ENCODE results near the gene ENTPD5.

The ENTPD5 gene, protein sequence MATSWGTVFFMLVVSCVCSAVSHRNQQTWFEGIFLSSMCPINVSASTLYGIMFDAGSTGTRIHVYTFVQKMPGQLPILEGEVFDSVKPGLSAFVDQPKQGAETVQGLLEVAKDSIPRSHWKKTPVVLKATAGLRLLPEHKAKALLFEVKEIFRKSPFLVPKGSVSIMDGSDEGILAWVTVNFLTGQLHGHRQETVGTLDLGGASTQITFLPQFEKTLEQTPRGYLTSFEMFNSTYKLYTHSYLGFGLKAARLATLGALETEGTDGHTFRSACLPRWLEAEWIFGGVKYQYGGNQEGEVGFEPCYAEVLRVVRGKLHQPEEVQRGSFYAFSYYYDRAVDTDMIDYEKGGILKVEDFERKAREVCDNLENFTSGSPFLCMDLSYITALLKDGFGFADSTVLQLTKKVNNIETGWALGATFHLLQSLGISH

DNA sequence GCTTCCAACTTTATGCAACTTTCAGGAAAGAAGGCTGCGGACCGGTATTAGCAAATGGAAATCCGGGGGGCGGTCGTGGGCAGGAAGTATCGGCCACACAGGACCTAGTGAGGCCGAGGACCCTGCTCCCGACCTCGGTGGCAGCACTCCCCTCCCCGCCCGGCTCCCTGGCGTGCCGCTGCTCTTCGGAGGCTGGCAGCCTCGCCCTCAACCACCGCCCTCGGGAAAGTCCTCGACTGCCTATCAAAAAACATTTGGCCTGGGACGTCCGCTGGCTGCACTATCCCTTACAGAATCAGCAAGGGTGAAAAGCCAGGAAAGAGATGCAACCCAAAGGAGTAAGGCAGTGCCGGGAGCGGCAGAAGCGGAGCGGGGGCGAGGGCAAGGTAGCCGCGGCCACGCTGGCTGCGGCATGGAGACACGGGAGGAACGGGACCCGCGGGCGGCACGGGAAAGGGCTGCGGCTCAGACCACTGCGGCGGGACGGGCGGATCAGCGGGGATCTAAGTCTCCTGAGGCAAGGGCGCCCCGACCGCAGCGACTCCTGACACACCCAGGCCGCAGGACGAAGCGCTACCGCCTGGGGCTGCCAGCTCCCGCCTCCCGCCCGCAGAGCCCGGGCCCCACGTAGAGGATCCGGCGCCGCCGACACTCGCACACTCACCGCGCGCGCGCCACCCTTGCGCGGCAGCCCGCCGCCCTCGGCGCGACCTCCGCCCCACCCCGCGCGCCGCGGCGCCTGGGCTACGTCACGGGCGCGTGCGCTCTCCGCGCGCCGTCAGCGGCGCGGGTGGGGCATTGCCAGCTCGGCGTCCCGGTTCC, at the start of gene ENTPD5, which contains the start of gene BBOF1:
ENTPD5 (minus strand) TSS at position 703 of the 822 bp plus-strand sequence. CDS start 31,186 bp downstream, outside the sequence.
BBOF1 (plus strand) TSS at position 764 of the 822 bp plus-strand sequence. CDS start 130 bp downstream, outside the sequence.
- Histone ChIP-seq H3K9ac (ENCODE audit: low read length) (peak within 1 kb of the TSS; percentile 92), H3K36me3 (ENCODE audit: control insufficient read depth, insufficient read depth, low read length) (peaks cover 2% of the 10 kb centered on the region), H3K4me1 (ENCODE audit: control insufficient read depth, insufficient read depth, low read length) (no peaks in the 10 kb centered on the region), H3K27me3 (ENCODE audit: control insufficient read depth, insufficient read depth, low read length) (no peaks in the 10 kb centered on the region), H3K27ac (ENCODE audit: low read depth, low read length) (peak within 1 kb of the TSS; percentile 95), H3K4me3 (ENCODE audit: low read length) (peak within 1 kb of the TSS; percentile 92)

DNA sequence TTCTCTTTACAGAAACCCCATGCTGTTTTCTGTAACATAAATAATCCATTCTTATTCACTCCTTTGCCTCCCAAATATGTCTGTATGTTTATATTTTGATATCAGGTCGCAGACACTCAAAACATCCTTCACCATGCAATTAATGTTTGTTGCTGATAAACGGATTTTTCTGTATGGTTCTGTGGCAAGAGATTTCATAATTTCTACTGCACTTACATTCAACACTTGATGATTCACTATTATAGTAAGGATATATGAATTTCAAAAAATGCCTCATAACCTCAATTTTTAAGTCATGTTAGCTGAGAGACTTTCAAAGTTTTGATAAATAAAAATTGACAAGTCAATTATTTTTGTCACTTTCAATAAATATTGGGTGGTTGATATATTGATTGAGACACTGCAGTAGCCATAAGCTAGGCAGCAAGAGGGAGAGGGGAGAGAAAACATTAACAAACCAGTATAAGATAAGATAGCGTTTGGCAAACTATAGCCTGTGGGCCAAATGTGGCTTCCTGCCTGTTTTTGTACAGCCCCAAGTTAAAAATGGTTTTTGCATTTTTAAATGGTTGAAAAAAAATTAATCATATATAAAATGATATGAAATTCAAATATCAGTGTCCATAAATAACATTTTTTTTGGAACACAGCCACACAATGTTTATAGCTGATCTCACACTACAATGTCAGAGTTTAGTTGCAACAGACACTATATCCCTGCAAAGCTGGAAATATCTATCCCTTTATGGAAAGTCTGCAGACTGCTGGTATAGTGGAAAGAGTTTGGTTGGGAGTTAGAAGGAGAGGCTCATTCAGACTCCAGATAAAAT, 46.9 kb upstream of the ENTPD5 start:
- Histone ChIP-seq H3K36me3 (ENCODE audit: control insufficient read depth, insufficient read depth, low read length) (peaks cover 15% of the 10 kb centered on the region), H3K27me3 (ENCODE audit: control insufficient read depth, insufficient read depth, low read length) (no peaks in the 10 kb centered on the region), H3K4me1 (ENCODE audit: control insufficient read depth, insufficient read depth, low read length) (no peaks in the 10 kb centered on the region), H3K27ac (ENCODE audit: low read depth, low read length) (no peak overlapping the region), H3K9ac (ENCODE audit: low read length) (no peak overlapping the region), H3K4me3 (ENCODE audit: low read length) (no peak overlapping the region)

DNA sequence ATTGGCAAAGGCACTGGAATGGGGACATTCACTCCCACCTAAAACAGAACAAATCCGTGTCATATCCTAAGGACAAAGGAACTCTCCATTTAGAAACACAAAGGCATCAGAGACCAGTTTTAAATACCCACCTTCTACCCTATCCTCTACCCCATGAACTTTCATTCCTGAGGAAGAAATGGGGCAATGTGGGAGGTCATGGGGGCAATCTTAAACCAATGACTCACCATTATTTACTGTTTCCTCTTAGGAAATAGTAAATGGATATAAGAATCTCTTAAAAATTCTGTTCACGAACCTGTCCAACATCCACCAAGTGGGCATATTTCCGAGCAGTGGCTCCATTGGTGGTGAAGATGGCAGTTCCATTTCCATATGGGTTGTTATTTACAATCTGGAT, 45.8 kb upstream of the ENTPD5 start:
- H3K4me3 ChIP-seq (ENCODE audit: low read length), result no peak overlapping the region
- H3K27ac ChIP-seq (ENCODE audit: low read depth, low read length), result no peak overlapping the region
- H3K9ac ChIP-seq (ENCODE audit: low read length), result no peak overlapping the region
- no peaks in the 10 kb centered on the region for H3K4me1 ChIP-seq (ENCODE audit: control insufficient read depth, insufficient read depth, low read length)
- no peaks in the 10 kb centered on the region for H3K27me3 ChIP-seq (ENCODE audit: control insufficient read depth, insufficient read depth, low read length)
- H3K36me3 ChIP-seq (ENCODE audit: control insufficient read depth, insufficient read depth, low read length), result peaks cover 14% of the 10 kb centered on the region

DNA sequence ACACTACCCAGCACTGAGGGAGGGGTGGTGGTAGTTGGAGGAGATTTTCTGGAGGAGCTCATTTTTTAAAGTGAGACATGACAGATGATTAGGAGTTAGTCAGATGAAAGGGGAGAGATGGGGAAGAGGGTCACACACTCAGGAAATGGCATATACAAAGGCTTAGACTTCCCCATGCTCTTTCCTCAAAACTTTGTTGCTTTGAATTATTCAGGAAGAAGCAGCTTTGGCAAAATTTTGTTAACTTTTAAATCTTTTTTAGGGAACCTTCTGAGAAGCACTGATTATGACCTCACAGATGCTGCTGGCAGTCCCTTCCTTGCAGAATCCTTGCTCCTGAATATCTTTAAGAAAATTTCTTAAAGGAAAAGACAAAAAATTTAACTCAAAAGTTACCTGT, 45.3 kb upstream of the ENTPD5 start:
- H3K9ac ChIP-seq (ENCODE audit: low read length), result no peak overlapping the region
- H3K4me3 ChIP-seq (ENCODE audit: low read length), result no peak overlapping the region
- peaks cover 14% of the 10 kb centered on the region for H3K36me3 ChIP-seq (ENCODE audit: control insufficient read depth, insufficient read depth, low read length)
- no peak overlapping the region for H3K27ac ChIP-seq (ENCODE audit: low read depth, low read length)
- no peaks in the 10 kb centered on the region for H3K4me1 ChIP-seq (ENCODE audit: control insufficient read depth, insufficient read depth, low read length)
- no peaks in the 10 kb centered on the region for H3K27me3 ChIP-seq (ENCODE audit: control insufficient read depth, insufficient read depth, low read length)

DNA sequence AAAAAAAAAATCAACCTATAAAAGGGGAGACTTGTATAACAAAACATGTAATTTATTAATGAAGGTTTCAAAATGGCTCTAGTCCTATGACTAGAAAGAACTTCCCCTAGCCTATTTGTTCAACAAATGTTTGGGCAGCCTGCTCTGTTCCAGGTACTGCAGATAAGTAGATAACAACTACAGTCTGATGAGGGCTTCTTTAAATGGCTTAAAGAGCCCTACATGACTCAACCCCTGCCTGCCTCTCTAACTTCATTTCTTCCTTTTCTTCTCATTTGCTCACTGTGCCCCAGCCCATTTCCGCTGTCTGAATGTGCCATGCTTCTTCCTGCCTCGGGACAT, 43.7 kb upstream of the ENTPD5 start:
- Histone ChIP-seq H3K4me1 (ENCODE audit: control insufficient read depth, insufficient read depth, low read length) (no peaks in the 10 kb centered on the region), H3K4me3 (ENCODE audit: low read length) (no peak overlapping the region), H3K27me3 (ENCODE audit: control insufficient read depth, insufficient read depth, low read length) (no peaks in the 10 kb centered on the region), H3K9ac (ENCODE audit: low read length) (no peak overlapping the region), H3K36me3 (ENCODE audit: control insufficient read depth, insufficient read depth, low read length) (peaks cover 14% of the 10 kb centered on the region), H3K27ac (ENCODE audit: low read depth, low read length) (no peak overlapping the region)

DNA sequence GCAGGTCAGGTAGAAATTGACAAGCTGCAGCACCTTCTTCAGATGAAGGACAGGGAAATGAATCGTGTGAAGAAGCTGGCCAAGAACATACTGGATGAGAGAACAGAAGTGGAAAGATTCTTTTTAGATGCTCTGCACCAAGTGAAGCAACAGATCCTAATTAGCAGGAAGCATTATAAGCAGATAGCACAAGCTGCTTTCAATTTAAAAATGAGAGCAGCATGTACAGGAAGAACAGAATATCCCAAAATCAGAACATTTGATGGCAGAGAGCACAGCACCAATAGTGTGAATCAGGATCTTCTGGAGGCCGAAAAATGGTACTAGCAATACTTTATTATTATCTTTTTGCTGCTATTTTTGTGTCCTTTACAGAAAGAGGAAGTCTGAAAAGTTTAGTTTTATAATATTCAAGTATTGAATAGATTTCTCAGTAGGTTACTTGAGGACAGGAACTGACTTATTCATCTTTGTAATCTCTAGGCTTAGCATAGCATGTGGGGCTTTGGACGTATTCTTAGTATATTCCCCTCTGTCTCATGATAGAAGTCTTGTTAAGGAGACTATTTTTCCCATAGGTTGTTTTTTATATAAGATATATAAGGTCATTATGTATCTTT, 30.9 kb upstream of the ENTPD5 start:
- Histone ChIP-seq H3K4me3 (ENCODE audit: low read length) (no peak overlapping the region), H3K9ac (ENCODE audit: low read length) (no peak overlapping the region), H3K4me1 (ENCODE audit: control insufficient read depth, insufficient read depth, low read length) (no peaks in the 10 kb centered on the region), H3K27ac (ENCODE audit: low read depth, low read length) (no peak overlapping the region), H3K36me3 (ENCODE audit: control insufficient read depth, insufficient read depth, low read length) (no peaks in the 10 kb centered on the region), H3K27me3 (ENCODE audit: control insufficient read depth, insufficient read depth, low read length) (no peaks in the 10 kb centered on the region)

DNA sequence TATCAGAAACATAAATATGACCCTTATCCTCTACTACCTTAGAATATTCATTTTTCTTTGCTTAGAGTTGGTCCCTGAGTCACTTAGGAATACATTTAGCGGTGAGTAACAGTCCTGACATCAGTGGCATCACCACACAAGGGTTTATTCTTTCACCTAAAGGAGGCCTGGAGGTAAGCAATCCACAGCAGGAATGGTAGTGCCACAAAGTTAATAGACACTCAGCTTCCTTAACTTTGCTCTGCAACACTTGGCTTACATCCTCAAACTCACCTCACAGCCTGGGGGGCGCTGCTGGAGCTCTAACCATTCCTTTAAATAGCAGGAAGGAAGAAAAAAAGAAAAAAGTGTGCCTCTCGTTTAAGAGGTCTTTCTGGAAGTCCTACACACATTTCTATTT, 29.2 kb upstream of the ENTPD5 start:
- H3K4me3 ChIP-seq (ENCODE audit: low read length), result no peak overlapping the region
- no peak overlapping the region for H3K9ac ChIP-seq (ENCODE audit: low read length)
- no peaks in the 10 kb centered on the region for H3K36me3 ChIP-seq (ENCODE audit: control insufficient read depth, insufficient read depth, low read length)
- no peak overlapping the region for H3K27ac ChIP-seq (ENCODE audit: low read depth, low read length)
- no peaks in the 10 kb centered on the region for H3K27me3 ChIP-seq (ENCODE audit: control insufficient read depth, insufficient read depth, low read length)
- no peaks in the 10 kb centered on the region for H3K4me1 ChIP-seq (ENCODE audit: control insufficient read depth, insufficient read depth, low read length)

DNA sequence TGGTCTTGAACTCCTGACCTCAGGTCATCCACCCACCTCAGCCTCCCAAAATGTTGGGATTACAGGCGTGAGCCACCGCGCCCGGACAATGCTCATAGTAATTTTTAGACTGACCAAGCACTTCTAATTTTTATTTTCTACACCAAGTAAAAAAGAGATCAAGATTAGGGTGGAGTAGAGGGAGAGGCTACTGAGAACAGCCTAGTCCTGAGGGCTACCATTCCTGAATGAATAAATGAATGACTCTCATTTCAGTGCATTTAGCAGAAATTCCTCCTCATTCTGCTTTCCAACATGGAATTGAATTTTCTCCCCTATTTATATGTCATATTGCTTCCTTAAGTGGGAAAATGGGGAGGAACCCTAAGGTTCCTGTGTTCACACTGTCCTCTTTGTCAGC, 26.4 kb upstream of the ENTPD5 start:
- H3K4me1 ChIP-seq (ENCODE audit: control insufficient read depth, insufficient read depth, low read length), result no peaks in the 10 kb centered on the region
- no peak overlapping the region for H3K27ac ChIP-seq (ENCODE audit: low read depth, low read length)
- no peak overlapping the region for H3K9ac ChIP-seq (ENCODE audit: low read length)
- H3K4me3 ChIP-seq (ENCODE audit: low read length), result no peak overlapping the region
- no peaks in the 10 kb centered on the region for H3K27me3 ChIP-seq (ENCODE audit: control insufficient read depth, insufficient read depth, low read length)
- H3K36me3 ChIP-seq (ENCODE audit: control insufficient read depth, insufficient read depth, low read length), result peaks cover 2% of the 10 kb centered on the region

DNA sequence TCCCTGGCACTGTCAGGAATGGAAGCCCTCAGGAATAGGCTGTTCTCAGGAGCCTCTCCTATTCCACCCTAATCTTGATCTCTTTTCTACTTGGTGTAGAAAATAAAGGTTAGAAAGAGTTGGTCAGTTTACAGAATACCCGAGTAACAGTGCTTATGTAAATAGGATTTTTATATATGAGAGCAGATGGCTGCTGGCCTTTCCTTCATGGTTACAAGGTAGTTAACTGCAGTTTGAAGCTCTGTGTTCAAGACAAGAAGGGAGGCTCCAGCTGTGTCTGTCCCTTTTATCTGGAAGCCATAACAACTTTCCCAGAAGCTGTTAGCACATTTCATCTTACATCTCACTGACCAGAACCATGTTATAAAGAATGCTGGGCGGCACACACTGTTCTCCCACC, 23.2 kb upstream of the ENTPD5 start:
- Histone ChIP-seq H3K4me3 (ENCODE audit: low read length) (no peak overlapping the region), H3K36me3 (ENCODE audit: control insufficient read depth, insufficient read depth, low read length) (peaks cover 2% of the 10 kb centered on the region), H3K27ac (ENCODE audit: low read depth, low read length) (no peak overlapping the region), H3K9ac (ENCODE audit: low read length) (no peak overlapping the region), H3K27me3 (ENCODE audit: control insufficient read depth, insufficient read depth, low read length) (no peaks in the 10 kb centered on the region), H3K4me1 (ENCODE audit: control insufficient read depth, insufficient read depth, low read length) (no peaks in the 10 kb centered on the region)

DNA sequence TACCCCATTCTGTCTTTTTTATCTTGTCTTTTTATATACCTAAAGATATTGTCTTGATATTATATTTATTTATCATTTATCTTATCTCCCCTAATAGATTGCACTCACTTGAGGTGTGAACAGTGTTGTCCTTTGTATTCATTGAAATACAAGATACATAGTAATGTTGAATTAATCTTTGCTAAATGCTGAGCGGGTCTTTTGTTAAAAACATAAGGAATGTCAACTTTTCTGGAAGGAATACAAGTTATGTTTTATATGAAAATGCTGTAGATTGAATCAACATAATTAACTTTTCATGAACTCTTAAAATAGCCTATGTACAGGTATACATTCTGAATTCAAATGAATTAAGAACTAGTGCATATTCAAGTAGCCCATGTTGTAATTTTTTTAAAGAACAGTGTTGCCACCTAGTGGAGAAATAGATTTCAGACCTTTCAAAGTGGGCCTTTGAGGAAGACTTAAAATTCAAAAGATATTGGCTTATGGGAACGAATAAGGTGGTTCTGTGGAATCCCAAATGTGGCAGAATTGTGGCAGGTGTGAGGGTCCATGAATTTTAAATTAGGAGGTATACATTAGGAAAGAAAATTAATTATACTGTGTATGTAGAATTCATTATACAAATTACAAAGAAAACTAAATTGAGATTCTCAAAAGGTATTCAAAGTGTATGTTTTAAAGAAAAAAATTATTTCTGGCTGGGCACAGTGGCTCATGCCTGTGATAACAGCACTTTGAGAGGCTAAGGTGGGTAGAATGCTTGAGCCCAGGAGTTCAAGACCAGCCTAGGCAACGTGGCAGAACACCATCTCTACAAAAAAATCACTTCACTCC, 19.2 kb upstream of the ENTPD5 start:
- no peak overlapping the region for H3K27ac ChIP-seq (ENCODE audit: low read depth, low read length)
- no peak overlapping the region for H3K4me3 ChIP-seq (ENCODE audit: low read length)
- H3K27me3 ChIP-seq (ENCODE audit: control insufficient read depth, insufficient read depth, low read length), result no peaks in the 10 kb centered on the region
- no peaks in the 10 kb centered on the region for H3K4me1 ChIP-seq (ENCODE audit: control insufficient read depth, insufficient read depth, low read length)
- peaks cover 2% of the 10 kb centered on the region for H3K36me3 ChIP-seq (ENCODE audit: control insufficient read depth, insufficient read depth, low read length)
- H3K9ac ChIP-seq (ENCODE audit: low read length), result no peak overlapping the region

DNA sequence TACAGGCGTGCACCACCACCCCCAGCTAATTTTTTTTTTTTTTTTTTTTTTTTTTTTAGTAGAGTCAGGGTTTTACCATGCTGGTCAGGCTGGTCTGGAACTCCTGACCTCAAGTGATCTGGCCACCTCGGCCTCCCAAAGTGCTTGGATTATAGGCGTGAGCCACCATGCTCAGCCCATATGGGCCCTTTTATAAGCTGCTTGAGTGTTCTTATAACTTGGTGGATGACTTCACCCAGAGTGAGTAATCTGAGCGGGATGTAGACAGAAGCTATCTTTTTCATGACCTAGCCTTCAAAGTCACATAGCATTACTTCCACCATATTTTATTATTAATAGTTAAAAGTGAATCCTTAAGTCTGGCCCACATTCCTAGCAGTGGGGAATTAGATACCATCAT, 16.5 kb upstream of the ENTPD5 start:
- no peaks in the 10 kb centered on the region for H3K4me1 ChIP-seq (ENCODE audit: control insufficient read depth, insufficient read depth, low read length)
- no peak overlapping the region for H3K4me3 ChIP-seq (ENCODE audit: low read length)
- H3K9ac ChIP-seq (ENCODE audit: low read length), result no peak overlapping the region
- no peak overlapping the region for H3K27ac ChIP-seq (ENCODE audit: low read depth, low read length)
- no peaks in the 10 kb centered on the region for H3K27me3 ChIP-seq (ENCODE audit: control insufficient read depth, insufficient read depth, low read length)
- H3K36me3 ChIP-seq (ENCODE audit: control insufficient read depth, insufficient read depth, low read length), result no peaks in the 10 kb centered on the region

Measured in rectal smooth muscle tissue (tissue), 1 donor.